Activated CD4-positive, alpha-beta T cell treated with anti-CD3 and anti-CD28 coated beads, Interleukin-2, Interleukin-4, amounts not matched to agents 100 ng/mL and 50 ng/mL, durations not matched to agents 16 hours and 8 hours (primary cell): ENCODE results near the gene NEGR1.

Experiments used
- DNase-seq: peaks from one replicate; pipeline ENCODE4 v3.0.0-alpha.2; 2020; ENCODE audit warnings: low spot score

Gene NEGR1

DNA sequence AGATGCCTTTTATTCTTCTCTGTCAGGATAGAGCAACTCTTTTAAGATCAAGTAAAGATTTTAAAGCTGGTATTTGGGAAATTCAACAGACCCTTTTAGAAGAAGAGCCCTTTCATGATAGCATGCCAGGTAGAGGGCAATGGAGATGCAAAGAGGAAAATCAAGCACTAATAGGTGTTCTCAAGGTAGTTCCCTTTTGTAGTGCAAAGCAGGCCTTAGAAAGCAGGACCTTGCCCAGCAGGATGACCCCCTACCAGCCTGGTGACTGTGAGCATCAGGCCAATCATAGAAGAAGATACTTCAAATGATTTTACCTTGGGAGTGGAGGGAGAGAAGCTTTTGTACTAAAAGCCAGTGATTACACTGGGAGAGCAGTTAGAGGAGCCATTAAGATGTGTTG, 820.1 kb downstream of the NEGR1 start:
- DNase-seq = no peak

DNA sequence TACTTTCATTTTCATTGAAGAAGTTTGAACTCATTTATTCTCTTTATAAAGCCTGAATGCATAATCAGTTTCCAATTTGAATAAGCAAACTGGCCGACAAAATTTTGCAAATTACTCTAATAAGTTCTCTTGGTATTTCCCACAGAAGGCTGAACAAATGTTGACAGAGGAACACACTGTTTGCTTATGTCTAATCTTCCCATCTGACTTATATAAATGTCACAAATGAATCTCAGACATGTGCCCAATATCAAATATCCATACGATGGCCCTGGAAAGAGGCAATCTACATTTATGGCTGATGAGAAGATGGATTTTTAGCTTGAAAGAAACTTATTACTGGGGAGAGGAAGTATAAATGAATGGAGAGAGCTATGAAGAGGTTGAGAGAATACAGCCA, 820.9 kb downstream of the NEGR1 start:
- DNase-seq = no peak

DNA sequence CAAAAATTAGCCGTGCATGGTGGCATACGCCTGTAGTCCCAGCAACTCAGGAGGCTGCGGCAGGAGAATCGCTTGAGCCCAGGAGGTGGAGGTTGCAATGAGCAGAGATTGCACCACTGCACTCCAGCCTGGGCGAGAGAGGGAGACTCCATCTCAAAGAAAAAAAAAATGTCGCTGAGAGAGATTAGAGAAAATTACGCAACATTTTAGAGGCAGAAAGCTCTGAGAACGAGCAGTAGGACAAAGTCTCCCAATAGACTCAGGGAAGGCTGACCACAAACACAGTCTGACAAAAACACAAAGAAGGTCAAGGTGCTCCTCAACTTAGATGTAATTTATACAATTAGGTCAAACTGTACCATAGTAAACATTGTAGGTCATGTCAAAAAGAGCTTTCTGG, 833.9 kb downstream of the NEGR1 start:
- DNase-seq = no peak

DNA sequence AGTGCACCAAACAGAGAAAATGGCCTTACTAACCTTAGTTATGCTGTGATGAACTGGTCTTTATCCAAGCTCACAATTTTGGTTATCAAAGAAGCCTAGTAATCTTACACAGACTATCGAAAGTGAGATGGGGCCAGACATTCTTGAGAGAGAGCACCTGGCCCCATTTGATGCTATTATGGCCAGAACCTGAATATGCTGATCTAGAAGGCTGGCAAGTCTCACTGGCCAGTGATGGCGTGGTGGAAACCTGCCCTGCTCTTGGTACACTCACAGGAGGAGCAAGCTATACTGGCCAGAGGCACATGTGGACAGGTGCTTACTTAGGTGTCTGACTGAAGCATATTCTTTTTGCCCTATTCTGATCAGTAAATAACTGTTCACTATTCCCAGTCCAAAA, 843.7 kb downstream of the NEGR1 start:
- no peak for DNase-seq

DNA sequence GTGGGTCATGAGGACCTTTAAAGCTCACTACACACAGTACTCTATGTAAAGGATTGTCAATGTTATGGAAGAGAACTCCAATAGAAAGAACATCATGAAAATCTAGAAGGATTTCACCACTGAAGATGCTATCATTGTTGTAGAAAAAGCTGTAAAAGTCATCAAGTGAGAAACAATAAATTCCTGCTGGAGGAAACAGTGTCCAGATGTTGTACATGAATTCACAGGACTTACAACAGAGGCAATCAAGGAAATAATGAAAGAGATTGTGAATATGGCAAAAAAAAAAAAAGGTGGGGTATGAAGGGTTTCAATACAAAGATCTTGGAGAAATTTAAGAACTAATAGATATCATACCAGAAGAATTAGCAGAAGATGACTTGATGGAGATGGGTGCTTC, 846.4 kb downstream of the NEGR1 start:
- DNase-seq = no peak

DNA sequence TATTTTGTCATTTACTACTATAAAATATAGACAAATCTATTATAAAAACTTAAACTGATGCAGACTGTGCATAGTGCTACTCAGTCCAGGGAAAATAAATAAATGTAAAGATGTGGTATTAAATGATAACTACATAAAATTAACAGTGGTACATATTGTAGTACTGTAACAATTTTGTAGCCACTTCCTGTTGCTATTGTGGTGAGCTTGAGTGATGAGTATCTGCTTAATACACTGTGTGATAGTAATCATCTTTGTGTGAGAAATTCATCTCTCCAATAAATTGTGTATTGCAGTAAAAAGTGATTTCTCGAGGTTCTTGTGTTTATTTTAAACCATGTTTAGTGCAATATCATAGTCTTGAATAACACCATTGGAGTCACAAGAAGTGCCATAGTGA, 848.1 kb downstream of the NEGR1 start:
- DNase-seq = no peak

DNA sequence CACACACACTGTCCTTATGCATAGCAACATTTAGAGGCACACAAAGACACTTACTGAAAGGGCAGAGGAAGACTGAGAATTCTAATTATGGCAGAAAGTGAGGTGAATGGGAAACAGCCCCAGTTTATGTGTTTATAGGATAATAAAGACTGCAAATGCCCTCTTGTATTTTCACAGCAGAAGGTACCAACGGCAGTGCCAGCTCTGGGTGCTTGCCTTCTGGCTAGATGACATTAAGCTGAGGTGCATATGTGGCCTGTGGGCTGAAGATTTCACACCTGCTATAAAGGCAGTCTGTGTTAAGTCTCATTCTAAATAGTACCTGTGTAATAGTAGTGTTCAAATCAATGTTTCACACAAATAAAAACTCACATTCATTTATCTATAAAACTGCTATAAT, 854.3 kb downstream of the NEGR1 start:
- no peak for DNase-seq

DNA sequence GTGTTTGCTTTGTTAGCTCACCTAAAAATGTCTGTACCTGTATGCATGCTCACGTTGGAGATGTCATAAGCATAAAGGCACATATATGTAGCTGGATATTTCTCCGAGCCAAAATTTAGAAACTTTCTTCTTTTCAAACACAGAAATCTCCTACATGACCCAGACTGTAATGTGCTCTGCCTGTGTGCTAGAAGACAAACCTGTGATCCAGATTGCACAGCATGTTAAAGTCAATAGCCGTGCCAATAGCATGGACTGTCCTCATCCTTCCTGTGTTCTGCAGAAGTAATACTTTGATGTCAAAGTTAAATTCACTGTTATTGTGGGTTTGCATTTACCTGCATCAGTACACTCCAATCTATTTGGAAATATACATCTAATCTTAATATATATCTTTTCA, 855.3 kb downstream of the NEGR1 start:
- no peak for DNase-seq

DNA sequence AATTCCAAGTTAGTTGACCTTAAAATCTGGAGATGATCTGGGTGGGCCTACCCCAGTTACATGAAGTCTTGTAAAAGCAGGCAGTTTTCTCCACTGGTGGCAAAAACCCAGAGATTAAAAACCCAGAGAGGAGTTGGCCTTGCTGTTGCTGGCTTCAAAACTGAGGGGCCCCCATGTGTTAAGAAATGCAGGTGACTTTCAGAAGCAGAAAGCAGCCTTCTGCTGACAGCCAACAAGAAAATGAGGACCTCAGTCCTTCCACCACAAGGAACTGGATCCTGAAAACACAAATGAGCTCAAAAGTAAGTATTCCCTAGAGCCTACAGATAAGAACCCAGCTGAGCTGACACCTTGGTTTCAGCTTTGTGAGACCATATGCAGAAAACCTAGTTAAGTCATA, 857.8 kb downstream of the NEGR1 start:
- DNase-seq = no peak

DNA sequence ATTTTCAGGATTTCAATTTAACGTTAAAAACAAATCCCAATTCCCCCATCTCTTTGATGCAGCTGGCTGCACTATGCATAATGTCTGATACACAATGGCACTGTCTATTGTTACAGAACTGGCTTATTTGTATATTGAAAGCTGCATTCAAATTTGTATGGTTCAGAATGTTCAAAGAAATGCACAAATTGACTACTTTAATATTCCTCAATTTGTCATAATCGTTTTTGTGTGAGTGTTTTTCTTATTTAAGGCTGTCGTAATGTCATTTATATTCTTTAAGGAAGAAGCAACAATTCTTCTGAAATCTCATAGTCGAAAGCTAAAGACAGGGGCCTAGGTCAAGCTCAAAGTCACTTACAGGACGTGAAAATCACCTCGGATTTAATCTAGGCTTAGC, 860.1 kb downstream of the NEGR1 start:
- no peak for DNase-seq

DNA sequence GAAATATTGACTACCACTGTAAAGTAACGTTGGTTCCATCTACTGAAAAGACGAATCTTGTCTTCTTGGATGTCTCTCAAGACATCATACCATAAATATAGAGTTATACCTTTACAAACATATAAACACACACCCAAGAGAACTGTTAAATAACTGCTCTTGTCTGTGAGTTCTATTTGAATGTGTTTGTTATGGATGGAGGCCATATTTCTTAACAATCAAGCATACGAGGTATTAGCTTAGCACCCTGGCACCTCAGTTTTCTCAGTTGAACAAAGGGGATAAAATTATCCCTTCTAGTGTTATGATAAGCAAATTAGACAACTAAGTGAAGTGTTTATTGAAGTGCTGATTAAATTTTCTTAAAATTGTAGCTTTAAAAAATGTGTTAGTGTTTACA, 864.9 kb downstream of the NEGR1 start:
- no peak for DNase-seq

DNA sequence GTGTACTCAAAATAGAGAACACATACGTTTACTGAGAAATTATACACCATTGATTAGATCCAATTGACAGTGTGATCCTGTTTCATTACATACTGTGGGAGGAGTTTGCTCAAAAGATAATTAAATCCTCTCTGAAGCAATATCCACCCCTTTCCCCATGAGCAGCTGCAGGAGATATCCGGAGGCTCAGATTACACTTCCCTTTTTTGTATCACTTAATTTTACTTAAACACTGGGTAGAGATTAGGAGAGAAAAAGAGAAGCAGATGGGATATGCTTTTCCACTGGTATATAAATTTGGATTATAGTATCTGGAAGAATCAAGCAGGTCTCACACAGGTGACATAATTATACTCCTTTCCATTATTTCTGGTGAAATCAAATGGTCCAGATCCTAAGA, 868.2 kb downstream of the NEGR1 start:
- no peak for DNase-seq

DNA sequence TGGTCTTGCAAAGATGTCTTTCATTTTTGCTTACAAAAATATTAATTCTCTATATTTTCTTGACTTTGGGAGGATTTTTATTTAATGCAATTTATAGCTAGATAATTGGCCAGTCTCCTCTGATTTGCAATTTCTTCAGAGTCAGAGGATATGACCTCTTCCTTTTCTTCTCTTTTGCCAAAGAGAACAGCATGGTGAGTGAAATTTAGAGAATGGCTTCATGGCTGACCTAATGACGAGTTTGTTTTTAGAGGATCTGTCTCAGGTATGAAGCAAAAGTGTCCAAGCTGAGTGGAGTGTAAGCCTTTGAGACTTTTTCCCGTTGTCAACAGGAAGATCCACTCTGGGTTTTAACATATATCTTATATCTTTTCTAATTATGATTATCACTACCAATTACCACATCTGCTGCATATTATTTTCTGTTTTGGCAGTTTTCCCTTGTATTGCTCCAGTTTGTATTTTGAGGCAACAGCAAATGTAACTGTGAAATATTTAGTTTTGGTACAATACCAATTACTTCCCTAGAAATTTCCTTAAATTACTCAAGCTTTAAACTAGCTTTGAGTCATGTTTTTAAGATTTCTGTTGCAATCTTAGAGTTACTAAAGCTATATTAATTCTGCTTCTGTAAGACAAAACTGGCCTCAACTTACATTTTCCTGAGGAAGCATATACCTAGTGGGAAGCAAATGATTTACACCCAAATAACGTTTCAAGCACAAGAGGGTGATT, 868.7 kb downstream of the NEGR1 start:
- DNase-seq = no peak

DNA sequence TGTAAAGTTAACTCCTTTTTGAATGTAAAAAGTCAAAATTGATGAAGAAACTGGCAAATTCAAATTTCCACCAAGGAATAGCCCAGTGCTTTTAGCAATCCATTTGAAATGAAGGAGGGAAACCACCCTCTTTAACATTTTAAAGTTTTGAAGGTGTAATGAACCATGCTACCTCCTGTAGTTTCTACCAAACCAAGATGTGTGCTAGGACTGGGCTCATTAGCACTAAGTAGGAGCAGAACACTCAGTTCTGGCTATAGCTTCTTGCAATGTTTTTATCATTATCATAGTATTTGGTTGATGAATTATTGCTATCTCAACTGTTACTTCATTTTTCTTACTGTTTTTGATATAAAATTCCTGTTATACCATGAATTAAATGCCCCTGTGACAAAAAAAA, 882.3 kb downstream of the NEGR1 start:
- no peak for DNase-seq

DNA sequence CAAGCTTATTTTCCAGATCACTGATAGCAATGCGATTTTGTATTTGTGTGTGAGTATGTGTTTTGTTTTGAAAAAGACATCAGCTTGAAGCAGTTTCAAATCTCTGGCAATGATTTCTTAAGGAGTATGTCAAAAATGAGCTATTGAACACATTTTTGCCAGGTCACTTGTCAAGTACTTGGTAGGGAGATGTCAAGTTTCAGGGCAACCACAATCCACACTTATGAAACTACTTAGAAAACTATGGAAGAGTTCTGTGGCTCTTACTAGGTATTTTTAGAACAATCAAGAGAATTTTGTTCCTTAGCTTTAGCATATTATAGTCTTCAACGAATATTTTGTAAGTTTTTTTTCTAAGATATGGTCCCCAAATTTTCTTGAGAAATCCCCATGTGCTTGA, 882.7 kb downstream of the NEGR1 start:
- no peak for DNase-seq

DNA sequence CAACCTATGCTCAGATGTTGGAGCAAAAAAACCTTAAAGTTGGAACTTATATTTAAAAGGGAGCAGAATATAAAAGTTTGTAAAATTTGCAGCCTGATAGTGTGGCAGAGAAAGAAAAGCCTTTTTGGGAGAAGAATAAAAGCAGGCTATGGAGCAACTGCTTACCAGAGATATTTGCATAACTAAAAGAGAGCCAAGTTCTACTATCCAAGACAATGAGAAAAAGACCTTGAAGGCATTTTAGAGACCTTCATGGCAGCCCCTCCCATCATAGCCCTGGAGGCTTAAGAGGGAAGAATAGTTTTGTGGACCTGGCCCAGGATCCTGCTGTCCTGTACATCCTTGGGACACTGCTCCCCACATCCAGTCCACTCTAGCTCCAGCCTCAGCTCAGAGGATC, 889.0 kb downstream of the NEGR1 start:
- no peak for DNase-seq

DNA sequence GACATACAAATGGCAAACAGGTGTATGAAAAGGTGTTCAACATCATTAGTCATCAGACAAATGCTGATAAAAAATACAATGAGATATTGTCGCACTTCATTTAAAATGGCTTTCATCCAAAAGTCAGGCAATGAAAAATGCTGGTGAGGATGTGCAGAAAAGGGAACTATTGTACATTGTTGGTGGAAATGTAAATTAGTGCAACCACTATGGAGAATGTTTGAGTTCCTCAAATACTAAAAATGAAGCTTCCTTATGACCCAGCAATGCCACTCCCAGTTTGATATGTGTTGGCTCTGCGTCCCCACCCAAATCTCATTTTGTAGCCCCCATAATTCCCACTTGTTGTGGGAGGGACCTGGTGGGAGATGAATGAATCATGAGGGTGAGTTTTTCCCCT, 891.8 kb downstream of the NEGR1 start:
- no peak for DNase-seq

DNA sequence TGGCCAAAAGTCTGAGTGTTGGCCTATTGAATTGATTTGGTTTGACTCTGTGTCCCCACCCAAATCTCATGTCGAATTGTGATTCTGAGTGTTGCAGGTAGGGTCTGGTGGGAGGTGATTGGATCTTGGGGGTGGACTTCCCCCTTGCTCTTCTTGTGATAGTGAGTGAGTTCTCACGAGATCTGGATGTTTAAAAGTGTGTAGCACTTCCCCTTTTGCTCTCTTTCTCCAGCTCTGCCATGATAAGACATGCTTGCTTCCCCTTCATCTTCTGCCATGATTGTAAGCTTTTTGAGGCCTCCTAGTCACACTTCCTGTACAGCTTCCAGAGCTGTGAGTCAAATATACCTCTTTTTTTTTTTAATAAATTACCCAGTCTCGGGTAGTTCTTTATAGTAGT, 904.5 kb downstream of the NEGR1 start:
- no peak for DNase-seq

DNA sequence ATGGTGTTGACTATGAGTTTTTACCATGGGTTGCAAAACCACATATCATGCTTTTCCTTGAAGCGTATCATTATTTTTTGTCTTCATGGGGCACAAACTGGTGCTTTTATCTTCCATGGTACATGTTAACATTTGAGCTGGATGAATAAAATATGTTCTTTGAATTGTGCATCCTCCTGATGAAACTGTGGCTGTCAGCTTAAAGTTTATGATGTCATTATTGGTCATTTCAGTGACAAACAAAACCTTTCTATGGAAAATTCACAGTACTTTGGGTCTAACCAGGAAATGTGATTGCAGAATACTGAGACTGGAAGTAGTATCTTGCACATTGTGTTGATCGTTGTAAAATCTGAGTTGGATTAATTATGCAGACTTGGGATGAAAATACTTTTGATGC, 909.8 kb downstream of the NEGR1 start:
- no peak for DNase-seq

DNA sequence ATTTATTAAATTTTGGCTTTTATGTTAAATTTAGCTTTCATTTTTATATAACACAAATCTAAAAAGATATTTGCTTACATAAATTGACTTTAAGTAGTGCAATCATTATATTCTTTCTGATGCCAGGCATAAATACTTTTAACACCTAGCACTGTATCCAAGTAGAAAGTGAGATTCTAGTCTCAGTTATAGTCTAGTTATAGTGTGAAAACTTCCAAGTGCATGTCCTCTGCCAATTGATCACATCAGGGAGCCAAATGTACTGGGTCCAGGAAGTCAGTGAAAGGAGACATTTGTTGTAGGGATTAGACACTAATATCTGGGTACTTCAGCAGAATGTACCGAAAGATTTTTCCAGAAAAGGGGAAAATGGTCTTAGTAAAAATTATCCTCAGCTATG, 910.8 kb downstream of the NEGR1 start:
- DNase-seq = no peak

DNA sequence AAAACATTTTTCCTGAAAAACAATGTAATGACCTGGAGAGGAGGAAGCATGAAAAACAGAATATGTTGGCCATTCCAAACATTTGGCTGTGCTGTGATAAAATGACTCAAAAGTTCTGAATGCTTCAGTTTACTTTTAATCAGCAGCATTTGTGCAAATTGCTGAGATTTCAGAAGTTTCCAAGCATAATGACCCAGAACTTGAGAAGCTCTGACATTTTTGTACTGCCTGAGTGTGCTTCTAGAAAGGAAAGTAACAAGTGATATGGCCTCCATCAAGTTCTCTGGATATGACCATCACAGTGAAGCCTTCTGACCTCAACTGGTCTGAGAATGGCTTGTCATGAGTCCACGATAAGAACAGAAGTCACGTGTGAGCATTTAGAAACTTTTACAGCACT, 918.1 kb downstream of the NEGR1 start:
- no peak for DNase-seq

DNA sequence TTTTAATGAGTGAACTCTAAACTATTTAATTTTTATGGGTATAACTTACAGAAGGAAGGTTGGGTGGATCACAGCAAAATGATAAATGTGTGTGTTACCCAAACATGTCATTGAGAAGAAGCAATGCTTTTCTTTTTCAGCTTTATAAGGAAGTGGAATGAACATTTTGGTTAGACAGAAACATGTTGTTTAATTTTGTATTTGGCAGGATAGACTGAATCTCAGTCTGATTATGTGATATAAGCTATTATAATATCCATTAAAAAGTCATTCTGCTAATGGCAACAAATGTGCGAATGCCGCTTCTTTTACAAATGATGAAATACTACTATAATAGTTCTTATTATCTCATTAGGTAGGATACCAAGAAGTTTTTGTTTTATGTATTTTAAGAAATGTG, 919.6 kb downstream of the NEGR1 start:
- no peak for DNase-seq

DNA sequence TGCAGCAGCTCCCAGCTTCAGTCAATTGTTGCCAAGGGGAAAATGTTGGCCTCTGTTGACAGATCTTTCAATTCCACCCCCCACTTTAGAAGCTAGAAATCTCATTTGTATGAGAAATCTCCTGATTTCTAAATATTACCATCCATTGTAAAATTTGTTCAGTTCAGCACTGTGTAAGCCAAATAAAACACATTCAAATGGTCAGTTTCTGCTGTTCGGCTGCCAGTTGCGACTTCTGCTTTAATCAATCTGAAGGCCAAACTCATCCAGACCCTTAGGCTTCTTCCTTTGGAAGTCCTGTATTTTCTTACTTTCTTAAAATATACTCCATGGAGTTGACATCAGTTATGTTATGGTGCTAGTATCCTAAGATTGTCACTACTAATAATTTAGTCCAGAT, 920.3 kb downstream of the NEGR1 start:
- DNase-seq = no peak

DNA sequence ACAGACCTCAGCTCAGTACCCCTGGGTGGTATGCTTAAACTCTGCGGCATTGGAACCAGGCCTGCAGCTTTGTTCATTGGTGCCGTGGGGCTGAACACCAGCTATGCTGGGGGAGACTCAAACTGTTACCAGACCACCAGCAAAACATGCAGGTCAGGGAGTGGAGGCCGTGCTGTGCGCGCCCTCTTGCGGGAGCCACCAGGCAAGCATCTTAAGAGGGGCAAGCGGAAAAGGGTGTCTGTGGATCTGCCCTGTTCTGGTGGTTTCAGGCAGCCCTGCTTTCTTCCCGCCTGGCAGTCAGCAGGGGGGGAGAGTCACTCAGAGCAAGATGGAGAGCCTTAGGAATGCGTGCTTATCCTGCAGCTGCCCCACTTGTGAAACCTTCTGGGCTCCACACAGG, 924.6 kb downstream of the NEGR1 start:
- DNase-seq = no peak

DNA sequence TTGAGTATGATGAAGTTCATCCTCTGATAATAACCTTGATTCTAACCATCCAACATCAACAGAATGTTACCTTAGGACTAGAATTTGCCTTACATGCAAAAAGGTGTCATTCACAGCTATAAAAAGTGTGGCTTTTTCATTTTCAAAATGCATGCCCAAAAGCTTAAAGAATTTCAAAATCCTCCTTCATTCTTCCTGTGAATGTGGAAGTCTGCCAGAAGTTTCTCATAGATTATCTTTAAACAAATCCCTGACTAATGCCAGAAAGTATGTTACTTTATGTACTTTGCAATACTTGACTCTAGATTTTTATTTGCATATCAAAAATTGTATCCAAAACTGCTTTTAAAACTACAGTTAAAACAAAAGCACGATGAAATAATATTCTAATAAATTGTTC, 930.9 kb downstream of the NEGR1 start:
- DNase-seq = no peak
